BJ (cell line): ENCODE measurements around the gene ANO6. TPM values are rescaled to one million over a fixed set of nuclear protein-coding genes. Genes with fewer than 3 reads are reported as not detected.
A peak's percentile ranks its signal among the peaks of the same experiment; 100 is the strongest.
"Not testable (repeated sequence)": the region's sequence is repeated elsewhere in the genome, so short reads cannot be mapped to it uniquely, and the experiment has no call there.

Experiments
- CTCF ChIA-PET: fragments of 350-600 bp; formaldehyde crosslinking; extraction: SDS; loops from one replicate; lab custom pipeline; 2021; ENCODE audit warnings: antibody characterized with exemption, inconsistent platforms; lab: Yijun Ruan, JAX
- POLR2A ChIA-PET: fragments of 300-600 bp; sonication (Branson Sonifier 250); formaldehyde crosslinking; extraction: SDS; loops from one replicate; lab custom pipeline; 2021; ENCODE audit warnings: antibody characterized with exemption; lab: Charles Lee
- DNase-seq: peaks from one replicate; pipeline ENCODE4 v3.0.0-alpha.2; 2011; ENCODE audit warnings: low read depth
- H3K27me3 ChIP-seq: 2 replicates; pipeline ENCODE4 v1.6.0; 2011; ENCODE audit warnings: low read length; ENCODE audit not compliant: control insufficient read depth, insufficient read depth
- H3K36me3 ChIP-seq: 2 replicates; pipeline ENCODE4 v1.5.1; 2011; ENCODE audit warnings: low read length; ENCODE audit not compliant: control insufficient read depth, insufficient read depth
- H3K4me3 ChIP-seq: 2 replicates; pipeline ENCODE4 v1.5.1; 2011; ENCODE audit warnings: low read depth, mild to moderate bottlenecking, control low read depth, low read length
- polyA minus RNA-seq: library from RNA; depleted of rRNA, polyadenylated mRNA; stranded (reverse); fragments of >200 nt; gene quantifications from 2 replicates; pipeline ENCODE4 v1.2.3, GENCODE V29; 2011; rRNA and poly(A)+ RNA removed
- polyA plus RNA-seq: library from polyadenylated mRNA; depleted of rRNA; stranded (reverse); fragments of >200 nt; gene quantifications from 2 replicates; pipeline ENCODE4 v1.2.3, GENCODE V29; 2011; rRNA removed
- TF ChIP-seq, protein P1 (sequence below): IDR thresholded peaks from 2 replicates; pipeline ENCODE4 v1.5.1; 2011; ENCODE audit warnings: low read depth, mild to moderate bottlenecking, control low read depth, inconsistent platforms, low read length, moderate library complexity; ENCODE audit not compliant: insufficient read depth

The ANO6 gene, protein sequence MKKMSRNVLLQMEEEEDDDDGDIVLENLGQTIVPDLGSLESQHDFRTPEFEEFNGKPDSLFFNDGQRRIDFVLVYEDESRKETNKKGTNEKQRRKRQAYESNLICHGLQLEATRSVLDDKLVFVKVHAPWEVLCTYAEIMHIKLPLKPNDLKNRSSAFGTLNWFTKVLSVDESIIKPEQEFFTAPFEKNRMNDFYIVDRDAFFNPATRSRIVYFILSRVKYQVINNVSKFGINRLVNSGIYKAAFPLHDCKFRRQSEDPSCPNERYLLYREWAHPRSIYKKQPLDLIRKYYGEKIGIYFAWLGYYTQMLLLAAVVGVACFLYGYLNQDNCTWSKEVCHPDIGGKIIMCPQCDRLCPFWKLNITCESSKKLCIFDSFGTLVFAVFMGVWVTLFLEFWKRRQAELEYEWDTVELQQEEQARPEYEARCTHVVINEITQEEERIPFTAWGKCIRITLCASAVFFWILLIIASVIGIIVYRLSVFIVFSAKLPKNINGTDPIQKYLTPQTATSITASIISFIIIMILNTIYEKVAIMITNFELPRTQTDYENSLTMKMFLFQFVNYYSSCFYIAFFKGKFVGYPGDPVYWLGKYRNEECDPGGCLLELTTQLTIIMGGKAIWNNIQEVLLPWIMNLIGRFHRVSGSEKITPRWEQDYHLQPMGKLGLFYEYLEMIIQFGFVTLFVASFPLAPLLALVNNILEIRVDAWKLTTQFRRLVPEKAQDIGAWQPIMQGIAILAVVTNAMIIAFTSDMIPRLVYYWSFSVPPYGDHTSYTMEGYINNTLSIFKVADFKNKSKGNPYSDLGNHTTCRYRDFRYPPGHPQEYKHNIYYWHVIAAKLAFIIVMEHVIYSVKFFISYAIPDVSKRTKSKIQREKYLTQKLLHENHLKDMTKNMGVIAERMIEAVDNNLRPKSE
- polyA plus RNA-seq = 45.8 and 72.3 TPM in 2 replicates
- polyA minus RNA-seq = 43.7 and 44.7 TPM in 2 replicates

DNA sequence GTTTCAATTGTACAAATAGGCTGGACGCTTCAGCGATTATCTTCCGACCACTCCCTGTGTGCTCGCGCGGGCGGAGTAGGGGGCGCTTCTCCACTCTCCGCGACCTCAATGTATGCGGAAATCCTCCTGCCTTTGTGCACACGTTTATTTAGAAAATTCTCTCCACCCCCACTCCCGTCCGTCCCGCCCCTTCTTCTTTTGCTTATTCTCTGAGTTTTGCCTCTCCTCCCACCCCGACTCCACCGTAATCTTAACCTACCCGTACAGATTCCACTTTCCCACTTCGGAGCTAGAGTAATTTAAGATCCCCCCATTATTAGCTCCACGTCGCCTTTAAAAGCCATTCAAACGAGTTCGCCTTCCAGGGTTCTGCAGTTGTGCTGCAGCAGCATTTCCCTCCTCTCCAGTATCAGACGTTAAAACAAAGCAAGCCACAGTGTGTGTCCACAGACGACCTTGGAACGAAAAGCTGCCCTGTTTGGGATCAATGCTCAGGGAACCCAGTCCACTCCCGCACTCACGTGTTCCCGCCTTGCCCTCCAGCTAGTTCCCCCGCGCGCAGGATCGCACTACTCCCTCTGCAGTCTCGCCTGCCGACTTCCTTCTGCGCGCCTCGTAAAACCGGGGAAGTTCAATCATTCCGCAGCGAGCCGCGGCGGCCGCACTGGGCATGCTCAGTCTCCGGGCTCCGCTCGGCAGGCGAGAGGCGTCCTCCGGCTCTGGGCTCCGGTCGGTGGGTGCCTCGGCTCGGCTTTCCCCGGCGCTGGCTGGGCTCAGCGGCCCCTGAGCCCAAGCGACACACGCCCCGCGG is at the start of gene ANO6:
ANO6 (plus strand) TSS at position 677 of the 811 bp plus-strand sequence. CDS start 227 bp downstream, outside the sequence.
- peak within 1 kb of the TSS; percentile 82 for H3K4me3 ChIP-seq
- no peak for DNase-seq
- ChIA-PET CTCF (interaction anchor here (0.9 to 2.0 kb wide), 15 partner anchors 11 to 526 kb away, joined by 3 to 15 read pairs (median 4); partner anchors contain the start of gene ARID2), POLR2A (no interaction called here)
- H3K27me3 ChIP-seq = no peaks in the 10 kb centered on the region
- no peaks in the 10 kb centered on the region for H3K36me3 ChIP-seq
- TF ChIP-seq, protein P1, sequence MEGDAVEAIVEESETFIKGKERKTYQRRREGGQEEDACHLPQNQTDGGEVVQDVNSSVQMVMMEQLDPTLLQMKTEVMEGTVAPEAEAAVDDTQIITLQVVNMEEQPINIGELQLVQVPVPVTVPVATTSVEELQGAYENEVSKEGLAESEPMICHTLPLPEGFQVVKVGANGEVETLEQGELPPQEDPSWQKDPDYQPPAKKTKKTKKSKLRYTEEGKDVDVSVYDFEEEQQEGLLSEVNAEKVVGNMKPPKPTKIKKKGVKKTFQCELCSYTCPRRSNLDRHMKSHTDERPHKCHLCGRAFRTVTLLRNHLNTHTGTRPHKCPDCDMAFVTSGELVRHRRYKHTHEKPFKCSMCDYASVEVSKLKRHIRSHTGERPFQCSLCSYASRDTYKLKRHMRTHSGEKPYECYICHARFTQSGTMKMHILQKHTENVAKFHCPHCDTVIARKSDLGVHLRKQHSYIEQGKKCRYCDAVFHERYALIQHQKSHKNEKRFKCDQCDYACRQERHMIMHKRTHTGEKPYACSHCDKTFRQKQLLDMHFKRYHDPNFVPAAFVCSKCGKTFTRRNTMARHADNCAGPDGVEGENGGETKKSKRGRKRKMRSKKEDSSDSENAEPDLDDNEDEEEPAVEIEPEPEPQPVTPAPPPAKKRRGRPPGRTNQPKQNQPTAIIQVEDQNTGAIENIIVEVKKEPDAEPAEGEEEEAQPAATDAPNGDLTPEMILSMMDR = peak; percentile 40

DNA sequence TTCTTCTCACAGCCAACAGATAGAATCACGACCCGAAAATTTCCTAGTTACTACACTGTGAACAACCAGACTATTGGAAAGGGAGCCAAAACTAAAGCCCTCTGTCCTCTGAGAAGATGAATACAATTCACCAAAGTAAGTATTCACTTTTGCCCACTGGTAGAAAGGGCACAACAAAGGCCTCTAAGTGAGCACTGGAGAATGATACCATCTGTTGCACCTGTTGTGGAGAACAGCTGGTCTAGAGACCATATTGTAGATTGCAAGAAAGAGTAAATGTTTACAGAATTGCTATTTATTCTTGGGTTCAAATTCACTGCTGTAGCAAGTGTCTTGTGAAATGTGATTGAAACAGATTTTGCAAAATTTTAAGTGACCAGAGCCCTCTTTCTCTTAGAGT is 46.9 kb upstream of the ANO6 start:
- ChIA-PET CTCF (interaction anchor here (1.4 kb wide), 1 partner anchor 15 kb away, joined by 3 read pairs; no protein-coding TSS in a partner anchor), POLR2A (no interaction called here)
- H3K36me3 ChIP-seq = no peaks in the 10 kb centered on the region
- peaks cover 2% of the 10 kb centered on the region; the same call in 1 of the 2 replicates for H3K27me3 ChIP-seq
- DNase-seq = no peak
- TF ChIP-seq, protein P1 = no peak
- no peak overlapping the region for H3K4me3 ChIP-seq

DNA sequence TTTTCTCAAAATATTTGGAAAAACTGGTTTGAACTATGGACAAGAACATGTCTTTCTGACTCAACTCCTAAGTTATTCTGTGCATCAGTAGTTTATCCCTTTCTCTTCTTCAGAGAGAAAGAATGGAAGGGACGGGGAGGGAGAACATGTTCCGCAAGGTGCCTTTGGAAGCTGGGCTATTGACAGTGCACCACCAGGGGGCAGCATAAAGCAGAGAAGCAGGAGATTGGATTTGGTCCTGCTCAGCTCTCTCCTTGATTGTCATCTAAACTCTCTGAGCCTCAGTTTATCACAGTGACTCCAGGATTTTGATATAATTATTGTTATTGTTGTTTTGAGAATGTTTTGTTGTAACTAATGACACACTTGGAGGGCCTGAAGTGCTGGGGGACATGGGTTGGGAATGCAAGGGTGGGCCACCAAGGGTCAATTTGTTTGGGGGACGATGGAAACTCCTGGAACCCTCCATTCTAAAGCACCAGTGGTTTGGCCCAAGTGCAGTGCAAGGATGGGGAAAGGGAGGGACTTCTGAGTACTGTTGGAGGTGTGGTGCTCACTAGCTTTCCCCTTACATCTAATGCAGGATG is 45.3 kb upstream of the ANO6 start:
- DNase-seq = no peak
- ChIA-PET CTCF (interaction anchor here (0.7 to 1.9 kb wide), 21 partner anchors 13 to 602 kb away, joined by 3 to 11 read pairs (median 4); no protein-coding TSS in a partner anchor), POLR2A (no interaction called here)
- Histone ChIP-seq H3K27me3 (no peaks in the 10 kb centered on the region), H3K36me3 (no peaks in the 10 kb centered on the region), H3K4me3 (no peak overlapping the region)
- TF ChIP-seq, protein P1 = peak; percentile 92

DNA sequence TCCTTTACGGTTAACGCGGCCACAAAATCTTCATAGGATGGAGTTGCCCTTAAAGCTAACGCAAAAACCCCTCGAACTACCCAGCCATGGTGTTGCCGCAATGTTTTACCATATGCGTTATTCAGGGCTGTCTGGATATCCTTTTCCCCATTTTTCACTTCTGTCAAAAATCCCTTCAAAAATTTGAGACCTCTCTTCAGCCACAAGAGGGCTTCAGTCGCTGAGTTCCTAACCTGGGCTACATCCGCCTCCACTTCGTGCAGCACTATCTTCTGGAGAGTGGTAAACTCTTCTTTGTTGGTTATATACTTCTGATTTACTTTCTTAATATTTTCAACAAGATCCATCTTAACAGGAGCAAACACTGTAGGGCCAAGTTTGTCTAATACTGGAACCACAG is 42.6 kb upstream of the ANO6 start:
- H3K4me3 ChIP-seq, H3K27me3 ChIP-seq, H3K36me3 ChIP-seq, DNase-seq, POLR2A ChIA-PET: not testable (repeated sequence)
- CTCF ChIA-PET = interaction anchor here (0.7 to 2.4 kb wide), 4 partner anchors 10 to 371 kb away, joined by 4 to 15 read pairs (median 6); no protein-coding TSS in a partner anchor
- TF ChIP-seq, protein P1 = peak; percentile 37
